OCI-LY3 (cell line): ENCODE data around the gene SDSL.

ENCODE experiments used
- CTCF ChIP-seq: fragments of 200-600, 300-600 bp; sonication (generic); IDR thresholded peaks from 2 replicates; pipeline ENCODE4 v1.5.1; 2014; ENCODE audit warnings: antibody characterized with exemption, low read length, low read depth
- EZH2phosphoT487 ChIP-seq: fragments of 200-600 bp; shearing (Covaris generic); IDR thresholded peaks from 2 replicates; pipeline ENCODE4 v1.6.1; 2018; ENCODE audit warnings: antibody characterized with exemption, mixed run types, low read depth

GRCh38 chr12:113373440-113373839 lies 48.7 kb upstream of the SDSL start:
- TF ChIP-seq CTCF, result no peak
- TF ChIP-seq EZH2phosphoT487, result no peak
